HepG2 (cell line): ENCODE measurements around the gene TBC1D25. TPM values are rescaled to one million over a fixed set of nuclear protein-coding genes. Genes with fewer than 3 reads are reported as not detected.

ENCODE experiments used
- BRCA1 ChIP-seq: sonication (generic); formaldehyde crosslinking; IDR thresholded peaks from 2 replicates; pipeline ENCODE4 v1.4.0; 2020; ENCODE audit warnings: missing genetic modification reagents
- CREB1 ChIP-seq, 2 experiments: fragments of 450-650 bp in 1 of 2; IDR thresholded peaks; 2 replicates each; pipeline ENCODE4 v1.6.1; 2016 to 2017; ENCODE audit warnings: control low read depth in 1 of 2, mild to moderate bottlenecking in 1 of 2, missing compliant biosample characterization in 1 of 2, missing genetic modification characterization in 1 of 2
- E2F2 ChIP-seq: sonication (generic); formaldehyde crosslinking; IDR thresholded peaks from 2 replicates; pipeline ENCODE4 v1.4.0; 2020; ENCODE audit warnings: missing genetic modification reagents, borderline replicate concordance
- IRF9 ChIP-seq: sonication (generic); formaldehyde crosslinking; IDR thresholded peaks from 2 replicates; pipeline ENCODE4 v1.8.0; 2022; ENCODE audit warnings: missing genetic modification reagents, mild to moderate bottlenecking, borderline replicate concordance
- JARID2 ChIP-seq: sonication (generic); formaldehyde crosslinking; IDR thresholded peaks from 2 replicates; pipeline ENCODE4 v1.8.1; 2023; ENCODE audit warnings: missing genetic modification reagents, inconsistent platforms; ENCODE audit not compliant: insufficient replicate concordance
- KLF12 ChIP-seq: sonication (generic); formaldehyde crosslinking; IDR thresholded peaks from 2 replicates; pipeline ENCODE4 v1.4.0; 2020; ENCODE audit warnings: missing genetic modification reagents, borderline replicate concordance
- NCOA2 ChIP-seq: sonication (generic); formaldehyde crosslinking; IDR thresholded peaks from 2 replicates; pipeline ENCODE4 v1.8.0; 2022; ENCODE audit warnings: inconsistent platforms
- NR2F6 ChIP-seq, 2 experiments: IDR thresholded peaks; 2 replicates each; pipeline ENCODE4 v1.6.1; 2016; ENCODE audit warnings: antibody characterized with exemption in 1 of 2, mild to moderate bottlenecking in 1 of 2
- RBM22 ChIP-seq: fragments of 200-400 bp; formaldehyde crosslinking; optimal IDR thresholded peaks from 2 replicates; pipeline ENCODE3; 2017; ENCODE audit warnings: mild to moderate bottlenecking, low read length, moderate library complexity
- SALL2 ChIP-seq: sonication (generic); formaldehyde crosslinking; IDR thresholded peaks from 2 replicates; pipeline ENCODE4 v1.8.1; 2023; ENCODE audit warnings: mild to moderate bottlenecking, missing genetic modification reagents, inconsistent platforms
- U2AF2 ChIP-seq: fragments of 200-400 bp; formaldehyde crosslinking; IDR thresholded peaks from 2 replicates; pipeline ENCODE4 v1.6.1; 2017; ENCODE audit warnings: low read depth, mild to moderate bottlenecking, low read length
- ZNF138 ChIP-seq: sonication (generic); formaldehyde crosslinking; IDR thresholded peaks from 2 replicates; pipeline ENCODE4 v1.5.0; 2020; ENCODE audit warnings: mild to moderate bottlenecking, low read depth, missing genetic modification reagents
- ZNF18 ChIP-seq: sonication (generic); formaldehyde crosslinking; IDR thresholded peaks from 2 replicates; pipeline ENCODE4 v1.8.0; 2022; ENCODE audit warnings: mild to moderate bottlenecking, missing genetic modification reagents; ENCODE audit not compliant: insufficient replicate concordance
- ZNF235 ChIP-seq: sonication (generic); formaldehyde crosslinking; IDR thresholded peaks from 2 replicates; pipeline ENCODE4 v1.8.1; 2023; ENCODE audit warnings: mild to moderate bottlenecking, missing genetic modification reagents, borderline replicate concordance
- ZNF576 ChIP-seq: sonication (generic); formaldehyde crosslinking; IDR thresholded peaks from 2 replicates; pipeline ENCODE4 v1.4.0; 2020; ENCODE audit warnings: mild to moderate bottlenecking, missing genetic modification reagents
- ZNF646 ChIP-seq: sonication (generic); formaldehyde crosslinking; IDR thresholded peaks from 2 replicates; pipeline ENCODE4 v1.9.0; 2021; ENCODE audit warnings: mild to moderate bottlenecking, missing genetic modification reagents
- polyA plus RNA-seq, 8 experiments: library from polyadenylated mRNA; depleted of rRNA in 3 of 8; stranded (reverse) in 7 of 8; unstranded in 1 of 8; fragments of >200 nt; fragmentation: Illumina TruSeq in 4 of 8; extraction: Trizol in 4 of 8; gene quantifications; 2 replicates each; pipeline versions ENCODE4 v1.2.1 to v1.2.3, GENCODE V29; 2011 to 2016; ENCODE audit warnings: low read depth in 4 of 8, missing spikeins in 1 of 8, mixed read lengths in 1 of 8; ENCODE audit not compliant: insufficient read depth in 1 of 8
- total RNA-seq, 5 experiments: library from RNA; depleted of rRNA; stranded (reverse); fragments of >200 nt; fragmentation: Illumina TruSeq; extraction: Trizol; gene quantifications; 2 replicates each; pipeline ENCODE4 v1.2.3, GENCODE V29; 2016; ENCODE audit warnings: low read depth in 1 of 5

Gene TBC1D25
- total and polyA plus RNA-seq, 2 of the 13 experiments (the other 11 are each of a cell fraction or from before 2014, with no cell fraction given) = 3.5 to 4.7 TPM

- TF ChIP-seq BRCA1 = no peak
- no peak for TF ChIP-seq ZNF18 (CRISPR knock-in tag)
- TF ChIP-seq ZNF235 (CRISPR knock-in tag) = no peak
- TF ChIP-seq E2F2 (CRISPR knock-in tag) = no peak
- TF ChIP-seq U2AF2 = no peak
- TF ChIP-seq IRF9 (CRISPR knock-in tag) = no peak
- peak; percentile 46; the same call in 1 of the 2 replicates for TF ChIP-seq NCOA2 (CRISPR knock-in tag)
- TF ChIP-seq KLF12 (CRISPR knock-in tag) = no peak
- TF ChIP-seq NR2F6 (IDR thresholded peaks at IDR 0.05) = peak; percentile 93
- peak; percentile 90 for TF ChIP-seq NR2F6 (CRISPR knock-in tag; IDR thresholded peaks at IDR 0.05)
- no peak for TF ChIP-seq JARID2 (CRISPR knock-in tag)
- no peak for TF ChIP-seq RBM22
- no peak for TF ChIP-seq ZNF576 (CRISPR knock-in tag)
- TF ChIP-seq CREB1 (IDR thresholded peaks at IDR 0.05) = no peak
- TF ChIP-seq CREB1 (CRISPR knock-in tag; IDR thresholded peaks at IDR 0.05) = 0 out of 2 replicates have a peak, but pooled peaks have one; percentile 32
- no peak for TF ChIP-seq ZNF646
- TF ChIP-seq ZNF138 (CRISPR knock-in tag) = no peak
- TF ChIP-seq SALL2 (CRISPR knock-in tag) = no peak
Measured at GRCh38 chrX:48505481-48505880, 34.0 kb upstream of the TBC1D25 start (continued).
